CD4-positive, alpha-beta memory T cell (primary cell): ENCODE data around the gene BEST1. TPM values are rescaled to one million over a fixed set of nuclear protein-coding genes. Genes with fewer than 3 reads are reported as not detected.
"Not testable (repeated sequence)": the region's sequence is repeated elsewhere in the genome, so short reads cannot be mapped to it uniquely, and the experiment has no call there.

Source experiments
- CTCF ChIA-PET: fragments of 350-600 bp; sonication (Branson Sonifier 250); formaldehyde crosslinking; loops from one replicate; lab custom pipeline; 2021; ENCODE audit warnings: inconsistent platforms; ENCODE audit not compliant: partially characterized antibody; lab: Charles Lee
- POLR2A ChIA-PET: fragments of 350-600 bp; sonication (Branson Sonifier 250); formaldehyde crosslinking; loops from one replicate; lab custom pipeline; 2021; ENCODE audit not compliant: partially characterized antibody; lab: Charles Lee
- DNase-seq, 5 donors: peaks; one replicate each; pipeline versions ENCODE4 v3.0.0 to v3.0.0-alpha.2; 2020 to 2022; ENCODE audit warnings: mixed read lengths in 1 of 5
- H3K27ac ChIP-seq: one replicate; pipeline ENCODE4 v1.7.0; 2013; ENCODE audit warnings: low read depth, low read length
- H3K27me3 ChIP-seq: 2 replicates; pipeline ENCODE4 v1.7.0; 2013; ENCODE audit warnings: mild to moderate bottlenecking, low read length, moderate library complexity; ENCODE audit not compliant: insufficient read depth
- H3K36me3 ChIP-seq: 2 replicates; pipeline ENCODE4 v1.7.0; 2013; ENCODE audit warnings: mild to moderate bottlenecking, low read length, moderate library complexity; ENCODE audit not compliant: insufficient read depth
- H3K4me1 ChIP-seq: 2 replicates; pipeline ENCODE4 v1.7.0; 2013; ENCODE audit warnings: mild to moderate bottlenecking, low read length, moderate library complexity; ENCODE audit not compliant: insufficient read depth
- H3K4me3 ChIP-seq, 2 donors: one replicate each; pipeline ENCODE4 v1.7.0; 2013; ENCODE audit warnings: low read length in 2 of 2, mild to moderate bottlenecking in 1 of 2
- H3K9me3 ChIP-seq, 2 donors: one replicate each; pipeline ENCODE4 v1.7.0; 2013; ENCODE audit warnings: low read length in 2 of 2, control low read depth in 1 of 2; ENCODE audit not compliant: control insufficient read depth in 1 of 2
- H3K27ac Mint-ChIP-seq, 7 donors: one replicate each; pipeline ENCODE4 v1.8.0; 2020 to 2021; ENCODE audit warnings: mixed read lengths in 7 of 7, mild to moderate bottlenecking in 6 of 7, inconsistent platforms in 3 of 7, moderate library complexity in 3 of 7
- H3K27me3 Mint-ChIP-seq, 2 donors: one replicate each; pipeline ENCODE4 v1.8.0; 2020 to 2021; ENCODE audit warnings: mixed read lengths in 2 of 2
- H3K36me3 Mint-ChIP-seq, 2 donors: one replicate each; pipeline ENCODE4 v1.8.0; 2020 to 2021; ENCODE audit warnings: mixed read lengths in 2 of 2, inconsistent platforms in 1 of 2, mild to moderate bottlenecking in 1 of 2
- H3K4me1 Mint-ChIP-seq, 4 donors: one replicate each; pipeline ENCODE4 v1.8.0; 2020 to 2021; ENCODE audit warnings: mixed read lengths in 4 of 4, mild to moderate bottlenecking in 1 of 4
- H3K4me3 Mint-ChIP-seq, 8 donors: one replicate each; pipeline ENCODE4 v1.8.0; 2020 to 2021; ENCODE audit warnings: mixed read lengths in 8 of 8, mild to moderate bottlenecking in 7 of 8, moderate library complexity in 6 of 8, inconsistent platforms in 3 of 8
- H3K9me3 Mint-ChIP-seq, 8 donors: one replicate each; pipeline ENCODE4 v1.8.0; 2020 to 2021; ENCODE audit warnings: mixed read lengths in 8 of 8, mild to moderate bottlenecking in 5 of 8, inconsistent platforms in 3 of 8, moderate library complexity in 1 of 8
- intact Hi-C: fragments of 100-400 bp; cut with micrococcal nuclease; formaldehyde crosslinking; loops from one replicate; pipeline ENCODE4 v1.15.1; 2023
- polyA plus RNA-seq, 2 donors: library from polyadenylated mRNA; unstranded; fragments of 300-500 nt; fragmentation: Illumina TruSeq; gene quantifications; one replicate each; pipeline ENCODE4 v1.2.3, GENCODE V29; 2021
- total RNA-seq, 2 experiments: library from RNA; stranded (reverse); gene quantifications; one replicate each; pipeline ENCODE4 v1.2.3, GENCODE V29; 2021

BEST1 gene
- total and polyA plus RNA-seq, 4 experiments from 2014 or later = 0.26 to 1.3 (median 0.89) TPM

GRCh38 chr11:61949169-61950034 is 749 bp upstream of the BEST1 start:
- ChIA-PET CTCF (interaction anchor here (0.9 to 8.4 kb wide), 4 partner anchors 17 to 1086 kb away, joined by 3 to 132 read pairs (median 50); no protein-coding TSS in a partner anchor), POLR2A (interaction anchor here (1.8 kb wide), 1 partner anchor 17 kb away, joined by 5 read pairs; no protein-coding TSS in a partner anchor)
- DNase-seq = no peak
- H3K4me1 Mint-ChIP-seq = no peaks in the 10 kb centered on the region
- no peaks in the 10 kb centered on the region for H3K9me3 Mint-ChIP-seq
- intact Hi-C loops = no loop called here
- H3K27ac Mint-ChIP-seq = peak overlapping the region in 2 of 7 donors; percentile 59 to 76
- Histone ChIP-seq H3K4me1 (no peaks in the 10 kb centered on the region), H3K36me3 (no peaks in the 10 kb centered on the region), H3K9me3 (no peaks in the 10 kb centered on the region), H3K27ac (no peak overlapping the region), H3K4me3 (no peak overlapping the region), H3K27me3 (no peaks in the 10 kb centered on the region)
- no peak overlapping the region for H3K4me3 Mint-ChIP-seq
- H3K36me3 Mint-ChIP-seq = no peaks in the 10 kb centered on the region
- peaks cover 2 to 8% of the 10 kb centered on the region in 2 donors for H3K27me3 Mint-ChIP-seq

- Histone ChIP-seq H3K27me3 (peaks cover 6% of the 10 kb centered on the region), H3K27ac (no peak overlapping the region), H3K4me3 (no peak overlapping the region), H3K4me1 (peaks cover 10% of the 10 kb centered on the region), H3K36me3 (no peaks in the 10 kb centered on the region), H3K9me3 (no peaks in the 10 kb centered on the region)
- Mint-ChIP-seq H3K27ac (peak overlapping the region in 1 of 7 donors; percentile 80), H3K27me3 (peaks cover 2 to 8% of the 10 kb centered on the region in 2 donors), H3K4me3 (no peak overlapping the region), H3K4me1 (peaks cover 2 to 9% (median 6%) of the 10 kb centered on the region in 4 donors), H3K36me3 (no peaks in the 10 kb centered on the region), H3K9me3 (no peaks in the 10 kb centered on the region)
- DNase-seq = no peak
- POLR2A ChIA-PET = interaction anchor here (1.8 kb wide), 1 partner anchor 15 kb away, joined by 5 read pairs; no protein-coding TSS in a partner anchor
- intact Hi-C loops = no loop called here
- CTCF ChIA-PET = interaction anchor here (0.7 to 8.4 kb wide), 8 partner anchors 9 to 156 kb away, joined by 3 to 132 read pairs (median 4); no protein-coding TSS in a partner anchor
These were observed 1.5 kb downstream of the BEST1 start for GRCh38 chr11:61951484-61952135.

- peaks cover 2 to 9% (median 6%) of the 10 kb centered on the region in 4 donors for H3K4me1 Mint-ChIP-seq
- H3K27me3 Mint-ChIP-seq = peaks cover 2 to 8% of the 10 kb centered on the region in 2 donors
- no peak overlapping the region for H3K27ac ChIP-seq
- H3K27ac Mint-ChIP-seq = no peak overlapping the region
- H3K27me3 ChIP-seq = peaks cover 6% of the 10 kb centered on the region
- H3K4me3 ChIP-seq = no peak overlapping the region
- no peak for DNase-seq
- ChIA-PET POLR2A (no interaction called here), CTCF (interaction anchor here (8.4 kb wide), 1 partner anchor 129 kb away, joined by 132 read pairs; no protein-coding TSS in a partner anchor)
- no peaks in the 10 kb centered on the region for H3K9me3 Mint-ChIP-seq
- H3K4me1 ChIP-seq = peaks cover 10% of the 10 kb centered on the region
- H3K36me3 Mint-ChIP-seq = no peaks in the 10 kb centered on the region
- H3K36me3 ChIP-seq = no peaks in the 10 kb centered on the region
- intact Hi-C loops = no loop called here
- H3K9me3 ChIP-seq = no peaks in the 10 kb centered on the region
- no peak overlapping the region for H3K4me3 Mint-ChIP-seq
These were observed 2.7 kb downstream of the BEST1 start for GRCh38 chr11:61952882-61953281.

- DNase-seq, H3K9me3 Mint-ChIP-seq, H3K27me3 Mint-ChIP-seq, H3K4me1 Mint-ChIP-seq, H3K4me3 Mint-ChIP-seq, H3K4me3 ChIP-seq, intact Hi-C loops, H3K27ac ChIP-seq, POLR2A ChIA-PET, H3K27me3 ChIP-seq, H3K36me3 ChIP-seq, H3K9me3 ChIP-seq, CTCF ChIA-PET, H3K27ac Mint-ChIP-seq, H3K4me1 ChIP-seq, H3K36me3 Mint-ChIP-seq: not testable (repeated sequence)
These were observed 3.5 kb downstream of the BEST1 start for GRCh38 chr11:61953632-61954031.

- intact Hi-C loops = no loop called here
- Mint-ChIP-seq H3K27ac (peak overlapping the region in 2 of 7 donors; percentile 20 to 31), H3K4me1 (peaks cover 2 to 9% (median 6%) of the 10 kb centered on the region in 4 donors), H3K27me3 (peaks cover 2 to 8% of the 10 kb centered on the region in 2 donors), H3K36me3 (no peaks in the 10 kb centered on the region), H3K9me3 (no peaks in the 10 kb centered on the region), H3K4me3 (no peak overlapping the region)
- H3K4me1 ChIP-seq = peaks cover 10% of the 10 kb centered on the region
- CTCF ChIA-PET = no interaction called here
- peaks cover 6% of the 10 kb centered on the region for H3K27me3 ChIP-seq
- H3K27ac ChIP-seq = no peak overlapping the region
- no peak overlapping the region for H3K4me3 ChIP-seq
- no peaks in the 10 kb centered on the region for H3K9me3 ChIP-seq
- H3K36me3 ChIP-seq = no peaks in the 10 kb centered on the region
- POLR2A ChIA-PET = interaction anchor here (1.2 kb wide), 1 partner anchor 13 kb away, joined by 10 read pairs; the partner anchor contains the start of gene FTH1
- DNase-seq = no peak
These were observed 4.1 kb downstream of the BEST1 start for GRCh38 chr11:61954106-61954850.

GRCh38 chr11:61954851-61955421 is 4.8 kb downstream of the BEST1 start:
- no peak for DNase-seq
- H3K27ac ChIP-seq = no peak overlapping the region
- H3K9me3 ChIP-seq = no peaks in the 10 kb centered on the region
- Mint-ChIP-seq H3K9me3 (no peaks in the 10 kb centered on the region), H3K27ac (peak overlapping the region in 2 of 7 donors; percentile 52 to 86), H3K4me1 (peaks cover 2 to 9% (median 6%) of the 10 kb centered on the region in 4 donors), H3K36me3 (no peaks in the 10 kb centered on the region), H3K4me3 (peak overlapping the region in 5 of 8 donors; percentile 31 to 60 (median 40)), H3K27me3 (peaks cover 2 to 8% of the 10 kb centered on the region in 2 donors)
- H3K27me3 ChIP-seq = peaks cover 6% of the 10 kb centered on the region
- intact Hi-C loops = no loop called here
- H3K4me3 ChIP-seq = no peak overlapping the region
- peaks cover 10% of the 10 kb centered on the region for H3K4me1 ChIP-seq
- H3K36me3 ChIP-seq = no peaks in the 10 kb centered on the region
- ChIA-PET CTCF (no interaction called here), POLR2A (interaction anchor here (0.9 to 1.2 kb wide), 2 partner anchors 10 to 12 kb away, joined by 3 to 10 read pairs; partner anchors contain the start of gene FTH1)
